GM23248 (cell line): Measurements from ENCODE around the gene SPAG6.

Experiments
- EZH2 ChIP-seq: fragments of 200-600 bp; sonication (generic); IDR thresholded peaks from 2 replicates; pipeline ENCODE4 v1.6.1; 2018; ENCODE audit warnings: antibody characterized with exemption, mild to moderate bottlenecking; ENCODE audit not compliant: insufficient read depth, poor library complexity, severe bottlenecking
- EZH2phosphoT487 ChIP-seq: fragments of 200-600 bp; sonication (generic); IDR thresholded peaks from 2 replicates; pipeline ENCODE4 v1.6.1; 2018; ENCODE audit warnings: antibody characterized with exemption, moderate library complexity, mild to moderate bottlenecking, low read depth; ENCODE audit not compliant: insufficient read depth

DNA sequence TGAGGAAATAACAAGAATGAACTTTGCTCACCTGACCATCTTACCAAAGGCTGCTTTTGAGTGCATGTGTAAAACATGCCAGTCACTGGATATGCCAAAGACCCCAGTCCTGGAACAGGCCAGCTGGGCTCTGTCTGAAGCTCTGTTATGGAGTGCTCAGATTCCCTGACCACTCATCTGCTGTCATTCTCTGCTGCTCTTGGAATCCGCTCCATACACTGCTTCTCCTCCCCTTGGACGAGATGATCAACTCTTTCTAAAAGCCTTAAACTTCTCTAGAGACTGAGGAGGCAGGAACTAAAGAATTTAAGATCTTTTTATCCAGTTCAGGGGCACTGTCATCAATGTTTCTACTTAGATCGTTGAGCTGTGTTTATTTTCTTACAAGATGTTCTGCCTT lies 100.2 kb downstream of the SPAG6 start:
- TF ChIP-seq EZH2 = no peak
- TF ChIP-seq EZH2phosphoT487 = no peak
